HepG2 (cell line): ENCODE results near the gene MEIS3. TPM values are rescaled to one million over a fixed set of nuclear protein-coding genes. Genes with fewer than 3 reads are reported as not detected.

Source experiments
- ATAC-seq: fragments of 200-7000 bp; cut with Tn5 transposase; 3 replicates; pipeline ENCODE4 v1.9.1; 2020; ENCODE audit warnings: mild to moderate bottlenecking, moderate library complexity
- BruUV-seq: library from RNA; stranded (reverse); fragments of 400-500 nt; replicated peaks from 2 replicates; lab custom pipeline; 2021; lab: Mats Ljungman, UMichigan
- CTCF ChIA-PET: fragments of 300-600 bp; formaldehyde crosslinking; extraction: SDS; loops from one replicate; lab custom pipeline; 2021; ENCODE audit warnings: low total read pairs, inconsistent platforms, low intra/inter-chr PET ratio; lab: Yijun Ruan, JAX
- POLR2A ChIA-PET: fragments of 350-600 bp; sonication (Branson Sonifier 250); formaldehyde crosslinking; loops from one replicate; lab custom pipeline; 2020; ENCODE audit warnings: antibody characterized with exemption, inconsistent platforms; lab: Yijun Ruan, JAX
- DNase-seq: peaks from one replicate; pipeline ENCODE4 v3.0.0-alpha.2; 2015; ENCODE audit warnings: low spot score
- FAIRE-seq: peaks from 3 replicates; lab custom pipeline; 2011; peaks lifted over from hg19 to GRCh38; lab: Jason Lieb, UNC
- H2AFZ ChIP-seq: one replicate; pipeline ENCODE4 v1.6.1; 2011; ENCODE audit warnings: low read length, inconsistent platforms
- H3K27ac ChIP-seq: fragments of 300-600 bp; 3 replicates; pipeline ENCODE4 v1.8.0; 2011; ENCODE audit warnings: mixed run types, mild to moderate bottlenecking, mixed read lengths, low read length, inconsistent platforms; ENCODE audit not compliant: insufficient read depth; ENCODE audit errors: extremely low read length
- H3K27me3 ChIP-seq, 2 experiments: fragments of 200-600 bp in 1 of 2; 2 replicates in 1 of 2; 3 replicates in 1 of 2; pipeline versions ENCODE4 v1.6.0 to v1.8.0; 2011; ENCODE audit warnings: low read length in 2 of 2, mild to moderate bottlenecking in 2 of 2, moderate library complexity in 2 of 2, inconsistent platforms in 1 of 2; ENCODE audit not compliant: insufficient read depth in 2 of 2, control insufficient read depth in 1 of 2
- H3K36me3 ChIP-seq, 2 experiments: fragments of 200-600 bp in 1 of 2; replicated peaks in 1 of 2; 2 replicates in 1 of 2; 3 replicates in 1 of 2; pipeline versions ENCODE4 v1.5.1 to v1.8.0; 2011; ENCODE audit warnings: low read length in 2 of 2, inconsistent platforms in 1 of 2; ENCODE audit not compliant: insufficient read depth in 2 of 2, control insufficient read depth in 1 of 2
- H3K4me1 ChIP-seq: 2 replicates; pipeline ENCODE4 v1.5.1; 2012; ENCODE audit warnings: low read length, inconsistent platforms; ENCODE audit not compliant: insufficient read depth
- H3K4me2 ChIP-seq: 2 replicates; pipeline ENCODE4 v1.6.0; 2011; ENCODE audit warnings: low read depth, low read length, inconsistent platforms
- H3K4me3 ChIP-seq, 3 experiments: fragments of 200-600 bp in 1 of 3; sonication (generic), shearing (Covaris generic) in 1 of 3; replicated peaks in 1 of 3; 2 replicates each; pipeline ENCODE4 v1.5.1; 2011 to 2016; ENCODE audit warnings: low read length in 3 of 3, inconsistent platforms in 2 of 3, low read depth in 2 of 3, mild to moderate bottlenecking in 2 of 3, control low read depth in 1 of 3, mixed read lengths in 1 of 3; ENCODE audit not compliant: insufficient read depth in 1 of 3
- H3K79me2 ChIP-seq: one replicate; pipeline ENCODE4 v1.6.1; 2011; ENCODE audit warnings: low read length, inconsistent platforms; ENCODE audit not compliant: insufficient read depth
- H3K9ac ChIP-seq: 2 replicates; pipeline ENCODE4 v1.6.0; 2011; ENCODE audit warnings: mild to moderate bottlenecking, low read depth, low read length, inconsistent platforms; ENCODE audit not compliant: insufficient read depth
- H3K9me3 ChIP-seq: 2 replicates; pipeline ENCODE4 v1.5.1; 2012; ENCODE audit warnings: mild to moderate bottlenecking, low read length
- H4K20me1 ChIP-seq: 2 replicates; pipeline ENCODE4 v1.6.0; 2011; ENCODE audit warnings: inconsistent platforms, mild to moderate bottlenecking, low read length, moderate library complexity; ENCODE audit not compliant: insufficient read depth
- AGO2 ChIP-seq: fragments of 200-400 bp; formaldehyde crosslinking; optimal IDR thresholded peaks from 2 replicates; pipeline ENCODE3; 2017; ENCODE audit warnings: mild to moderate bottlenecking, low read depth, low read length, moderate library complexity
- JUNB ChIP-seq: sonication (generic); formaldehyde crosslinking; IDR thresholded peaks from 2 replicates; pipeline ENCODE4 v1.8.0; 2022; ENCODE audit warnings: missing genetic modification reagents, mild to moderate bottlenecking, borderline replicate concordance
- PAX8 ChIP-seq: sonication (generic); formaldehyde crosslinking; IDR thresholded peaks from 2 replicates; pipeline ENCODE4 v1.8.0; 2022; ENCODE audit warnings: mild to moderate bottlenecking, missing genetic modification reagents, borderline replicate concordance
- SRSF4 ChIP-seq: fragments of 200-400 bp; formaldehyde crosslinking; IDR thresholded peaks from one replicate; pipeline ENCODE4 v1.6.1; 2018; ENCODE audit warnings: mild to moderate bottlenecking, low read depth, low read length, moderate library complexity; ENCODE audit not compliant: poor library complexity, severe bottlenecking
- THAP11 ChIP-seq: IDR thresholded peaks from 2 replicates; pipeline ENCODE4 v1.6.1; 2016; ENCODE audit warnings: missing biosample characterization, missing genetic modification reagents
- ZNF335 ChIP-seq: sonication (generic); formaldehyde crosslinking; IDR thresholded peaks from 2 replicates; pipeline ENCODE4 v1.4.0; 2020; ENCODE audit warnings: missing genetic modification reagents
- WGBS: methylation state at CpG from one replicate; pipeline ENCODE4 v1.1.6; 2017; ENCODE audit warnings: low lambda C conversion rate; 5-methylcytosine and 5-hydroxymethylcytosine counted together
- in situ Hi-C: cut with HindIII; loops from 2 replicates; pipeline ENCODE4 v1.10.0; 2017; ENCODE audit warnings: low pct_unique_long_range_greater_than_20kb; ENCODE audit not compliant: extremely low pct_ligation_motif_present
- intact Hi-C: fragments of 100-400 bp; cut with micrococcal nuclease; formaldehyde crosslinking; loops from one replicate; pipeline ENCODE4 v1.10.0; 2022; ENCODE audit not compliant: unreplicated experiment
- polyA plus RNA-seq, 8 experiments: library from polyadenylated mRNA; depleted of rRNA in 3 of 8; stranded (reverse) in 7 of 8; unstranded in 1 of 8; fragments of >200 nt; fragmentation: Illumina TruSeq in 4 of 8; extraction: Trizol in 4 of 8; gene quantifications; 2 replicates each; pipeline versions ENCODE4 v1.2.1 to v1.2.3, GENCODE V29; 2011 to 2016; ENCODE audit warnings: low read depth in 4 of 8, missing spikeins in 1 of 8, mixed read lengths in 1 of 8; ENCODE audit not compliant: insufficient read depth in 1 of 8
- total RNA-seq, 5 experiments: library from RNA; depleted of rRNA; stranded (reverse); fragments of >200 nt; fragmentation: Illumina TruSeq; extraction: Trizol; gene quantifications; 2 replicates each; pipeline ENCODE4 v1.2.3, GENCODE V29; 2016; ENCODE audit warnings: low read depth in 1 of 5
- TF ChIP-seq, protein P1 (sequence below): sonication (generic); formaldehyde crosslinking; IDR thresholded peaks from 2 replicates; pipeline ENCODE4 v1.4.0; 2020; ENCODE audit warnings: missing genetic modification reagents

The MEIS3 gene
- total and polyA plus RNA-seq, 2 of the 13 experiments (the other 11 are each of a cell fraction or from before 2014, with no cell fraction given) = 0.09 to 0.70 TPM

DNA sequence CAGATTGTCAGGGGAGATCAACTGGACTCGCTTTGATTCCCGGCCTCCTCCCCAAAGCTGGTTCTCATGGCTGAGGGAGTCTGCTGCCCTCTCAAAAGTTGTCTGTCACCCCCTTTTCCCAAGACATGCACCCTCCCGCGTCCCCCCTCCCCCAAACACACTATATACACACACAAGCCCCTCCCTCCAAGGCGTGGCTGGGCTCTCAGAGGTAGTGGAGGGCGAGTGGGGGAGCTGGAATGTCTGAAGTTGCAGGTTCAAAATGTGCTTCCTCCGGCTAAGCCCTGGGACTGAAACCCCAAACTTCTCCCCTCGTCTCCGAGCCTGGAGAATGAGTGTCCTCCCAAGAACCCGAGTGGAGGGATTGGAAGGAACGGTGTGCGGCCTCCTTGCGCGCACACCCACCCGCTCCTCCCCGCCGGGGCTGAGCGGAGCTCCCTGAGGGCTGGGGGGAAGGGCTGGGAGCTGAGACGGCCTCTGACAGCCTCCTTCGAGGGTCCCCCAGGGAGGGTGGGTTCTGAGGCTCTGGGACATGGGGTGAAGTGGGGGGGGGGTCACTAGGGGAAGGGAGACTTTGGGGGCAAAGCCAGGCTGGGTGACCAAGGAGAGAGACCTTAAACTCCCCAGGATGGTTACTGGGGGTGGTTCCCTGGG is 9.9 kb upstream of the MEIS3 start:
- Histone ChIP-seq H4K20me1 (no peaks in the 10 kb centered on the region), H3K4me3 (no peak overlapping the region), H3K4me1 (peaks cover 29% of the 10 kb centered on the region), H3K27me3 (peaks cover 0 to 19% of the 10 kb centered on the region in 2 experiments; a peak in 3 of 5 replicates), H3K27ac (no peak overlapping the region), H2AFZ (no peak overlapping the region), H3K9ac (no peak overlapping the region), H3K79me2 (no peaks in the 10 kb centered on the region), H3K36me3 (no peaks in the 10 kb centered on the region), H3K4me2 (no peak overlapping the region), H3K9me3 (no peaks in the 10 kb centered on the region)
- no peak for FAIRE-seq
- no peak for DNase-seq
- ChIA-PET CTCF (no interaction called here), POLR2A (interaction anchor here (0.6 kb wide), 2 partner anchors 167 to 415 kb away, joined by 3 to 4 read pairs; no protein-coding TSS in a partner anchor)
- TF ChIP-seq PAX8 (CRISPR knock-in tag) = no peak
- TF ChIP-seq JUNB (CRISPR knock-in tag) = no peak
- TF ChIP-seq AGO2 = no peak
- no peak for TF ChIP-seq THAP11 (CRISPR knock-in tag)
- TF ChIP-seq, protein P1, sequence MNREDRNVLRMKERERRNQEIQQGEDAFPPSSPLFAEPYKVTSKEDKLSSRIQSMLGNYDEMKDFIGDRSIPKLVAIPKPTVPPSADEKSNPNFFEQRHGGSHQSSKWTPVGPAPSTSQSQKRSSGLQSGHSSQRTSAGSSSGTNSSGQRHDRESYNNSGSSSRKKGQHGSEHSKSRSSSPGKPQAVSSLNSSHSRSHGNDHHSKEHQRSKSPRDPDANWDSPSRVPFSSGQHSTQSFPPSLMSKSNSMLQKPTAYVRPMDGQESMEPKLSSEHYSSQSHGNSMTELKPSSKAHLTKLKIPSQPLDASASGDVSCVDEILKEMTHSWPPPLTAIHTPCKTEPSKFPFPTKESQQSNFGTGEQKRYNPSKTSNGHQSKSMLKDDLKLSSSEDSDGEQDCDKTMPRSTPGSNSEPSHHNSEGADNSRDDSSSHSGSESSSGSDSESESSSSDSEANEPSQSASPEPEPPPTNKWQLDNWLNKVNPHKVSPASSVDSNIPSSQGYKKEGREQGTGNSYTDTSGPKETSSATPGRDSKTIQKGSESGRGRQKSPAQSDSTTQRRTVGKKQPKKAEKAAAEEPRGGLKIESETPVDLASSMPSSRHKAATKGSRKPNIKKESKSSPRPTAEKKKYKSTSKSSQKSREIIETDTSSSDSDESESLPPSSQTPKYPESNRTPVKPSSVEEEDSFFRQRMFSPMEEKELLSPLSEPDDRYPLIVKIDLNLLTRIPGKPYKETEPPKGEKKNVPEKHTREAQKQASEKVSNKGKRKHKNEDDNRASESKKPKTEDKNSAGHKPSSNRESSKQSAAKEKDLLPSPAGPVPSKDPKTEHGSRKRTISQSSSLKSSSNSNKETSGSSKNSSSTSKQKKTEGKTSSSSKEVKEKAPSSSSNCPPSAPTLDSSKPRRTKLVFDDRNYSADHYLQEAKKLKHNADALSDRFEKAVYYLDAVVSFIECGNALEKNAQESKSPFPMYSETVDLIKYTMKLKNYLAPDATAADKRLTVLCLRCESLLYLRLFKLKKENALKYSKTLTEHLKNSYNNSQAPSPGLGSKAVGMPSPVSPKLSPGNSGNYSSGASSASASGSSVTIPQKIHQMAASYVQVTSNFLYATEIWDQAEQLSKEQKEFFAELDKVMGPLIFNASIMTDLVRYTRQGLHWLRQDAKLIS (CRISPR knock-in tag) = no peak
- no peak for TF ChIP-seq SRSF4
- no peak for TF ChIP-seq ZNF335 (CRISPR knock-in tag)
- intact Hi-C loops = no loop called here
- 58% methylated on average over 18 of the region's 20 CpGs for WGBS
- no peak for ATAC-seq
- no TSS peak for BruUV-seq
- in situ Hi-C loops = no loop called here
